MG63 (cell line): Measurements from ENCODE around the gene POLR1E. TPM values are rescaled to one million over a fixed set of nuclear protein-coding genes. Genes with fewer than 3 reads are reported as not detected.
A peak's percentile ranks its signal among the peaks of the same experiment; 100 is the strongest.
"Not testable (repeated sequence)": the region's sequence is repeated elsewhere in the genome, so short reads cannot be mapped to it uniquely, and the experiment has no call there.

Source experiments
- DNase-seq: peaks from one replicate; pipeline ENCODE4 v3.0.0-alpha.2; 2020
- H3K27me3 ChIP-seq: fragments of 250-450 bp; sonication (Bioruptor Pico); 2 replicates; pipeline ENCODE4 v1.5.1; 2020; ENCODE audit warnings: mild to moderate bottlenecking, moderate library complexity
- H3K36me3 ChIP-seq: fragments of 250-450 bp; sonication (Bioruptor Pico); 2 replicates; pipeline ENCODE4 v1.5.1; 2020; ENCODE audit warnings: mild to moderate bottlenecking, moderate library complexity
- H3K4me3 ChIP-seq: fragments of 250-450 bp; sonication (Bioruptor Pico); 2 replicates; pipeline ENCODE4 v1.5.1; 2020; ENCODE audit warnings: mild to moderate bottlenecking, moderate library complexity
- H3K9me3 ChIP-seq: fragments of 250-450 bp; sonication (Bioruptor Pico); 2 replicates; pipeline ENCODE4 v1.5.1; 2020; ENCODE audit warnings: mild to moderate bottlenecking, moderate library complexity
- total RNA-seq: library from RNA; depleted of rRNA; stranded (reverse); fragments of >200 nt; shearing (Covaris generic); gene quantifications from 2 replicates; pipeline ENCODE4 v1.2.3, GENCODE V29; 2014; ENCODE audit warnings: low replicate concordance

POLR1E gene
- total RNA-seq, 1 experiment from 2014 or later, result 82.3 TPM

- Histone ChIP-seq H3K9me3 (no peaks in the 10 kb centered on the region), H3K36me3 (peaks cover 23% of the 10 kb centered on the region), H3K4me3 (no peak overlapping the region), H3K27me3 (no peaks in the 10 kb centered on the region)
- DNase-seq, result peak; percentile 48
Measured at GRCh38 chr9:37511016-37512010, 25.6 kb downstream of the POLR1E start.

- Histone ChIP-seq H3K4me3 (no peak overlapping the region), H3K36me3 (peaks cover 12% of the 10 kb centered on the region), H3K27me3 (no peaks in the 10 kb centered on the region), H3K9me3 (no peaks in the 10 kb centered on the region)
- DNase-seq, result no peak
Measured at GRCh38 chr9:37512437-37512836, 26.7 kb downstream of the POLR1E start.

DNA sequence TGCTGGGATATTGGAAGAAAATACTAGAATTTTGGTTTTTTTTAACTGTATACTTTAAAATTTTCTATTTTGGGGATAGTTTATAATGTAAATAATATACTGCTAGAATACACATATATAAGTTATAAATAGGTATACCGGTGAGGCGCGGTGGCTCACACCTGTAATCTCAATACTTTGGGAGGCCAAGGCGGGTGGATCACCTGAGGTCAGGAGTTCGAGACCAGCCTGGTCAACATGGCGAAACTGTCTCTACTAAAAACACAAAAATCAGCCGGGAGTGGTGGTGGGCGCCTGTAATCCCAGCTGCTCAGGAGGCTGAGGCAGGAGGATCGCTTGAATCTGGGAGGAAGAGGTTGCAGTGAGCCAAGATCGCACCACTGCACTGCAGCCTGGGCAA is 28.7 kb downstream of the POLR1E start:
- DNase-seq, H3K27me3 ChIP-seq, H3K4me3 ChIP-seq, H3K9me3 ChIP-seq, H3K36me3 ChIP-seq: not testable (repeated sequence)

GRCh38 chr9:37514999-37515398 is 29.3 kb downstream of the POLR1E start:
- Histone ChIP-seq H3K9me3 (no peaks in the 10 kb centered on the region), H3K36me3 (no peaks in the 10 kb centered on the region), H3K27me3 (no peaks in the 10 kb centered on the region), H3K4me3 (no peak overlapping the region)
- DNase-seq, result no peak

GRCh38 chr9:37515620-37516258 is 30.0 kb downstream of the POLR1E start:
- H3K9me3 ChIP-seq, result no peaks in the 10 kb centered on the region
- no peaks in the 10 kb centered on the region for H3K36me3 ChIP-seq
- H3K27me3 ChIP-seq, result no peaks in the 10 kb centered on the region
- DNase-seq, result no peak
- H3K4me3 ChIP-seq, result no peak overlapping the region

DNA sequence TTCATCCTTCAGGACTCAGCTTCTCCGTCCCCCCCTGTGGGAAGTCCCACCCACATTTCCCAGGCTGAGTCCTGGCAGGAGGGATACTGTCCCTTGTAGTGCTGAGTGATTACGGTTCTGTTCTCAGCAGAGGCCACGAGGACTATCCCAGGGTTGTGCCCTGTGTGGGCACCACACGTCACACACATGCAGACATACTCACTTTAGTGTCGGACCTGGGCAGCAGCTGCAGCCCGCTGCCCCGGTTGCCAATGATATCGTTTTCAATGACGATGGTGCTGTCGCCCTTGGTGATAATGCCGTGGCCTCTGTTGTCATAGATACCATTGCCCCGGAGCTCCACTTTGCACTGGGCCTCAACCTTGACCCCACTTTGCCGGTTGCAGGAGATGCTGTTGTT is 32.2 kb downstream of the POLR1E start:
- no peak overlapping the region for H3K4me3 ChIP-seq
- no peaks in the 10 kb centered on the region for H3K27me3 ChIP-seq
- H3K9me3 ChIP-seq, result no peaks in the 10 kb centered on the region
- no peaks in the 10 kb centered on the region; the same call in 1 of the 2 replicates for H3K36me3 ChIP-seq
- DNase-seq, result no peak

DNA sequence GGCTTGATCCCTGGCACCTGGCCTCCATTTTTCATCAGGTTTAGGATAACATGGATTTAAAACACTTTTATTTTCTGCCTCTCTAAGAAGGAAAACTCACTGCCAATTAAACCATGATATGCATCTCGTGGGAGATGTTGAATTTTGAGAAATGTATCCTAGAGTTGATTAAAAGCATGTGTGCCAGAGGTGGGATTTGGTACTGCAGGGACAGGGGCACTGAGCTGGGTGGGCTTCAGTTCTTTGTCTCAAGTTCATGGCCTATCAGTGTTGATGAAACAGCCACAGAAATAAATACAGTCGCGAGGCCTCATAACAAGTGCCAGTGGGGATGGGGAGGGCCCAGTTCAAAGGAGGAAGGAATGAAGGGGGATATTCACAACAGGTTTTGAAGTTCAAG is 34.9 kb downstream of the POLR1E start:
- Histone ChIP-seq H3K27me3 (no peaks in the 10 kb centered on the region), H3K9me3 (no peaks in the 10 kb centered on the region), H3K36me3 (no peaks in the 10 kb centered on the region; the same call in 1 of the 2 replicates), H3K4me3 (no peak overlapping the region)
- DNase-seq, result no peak

DNA sequence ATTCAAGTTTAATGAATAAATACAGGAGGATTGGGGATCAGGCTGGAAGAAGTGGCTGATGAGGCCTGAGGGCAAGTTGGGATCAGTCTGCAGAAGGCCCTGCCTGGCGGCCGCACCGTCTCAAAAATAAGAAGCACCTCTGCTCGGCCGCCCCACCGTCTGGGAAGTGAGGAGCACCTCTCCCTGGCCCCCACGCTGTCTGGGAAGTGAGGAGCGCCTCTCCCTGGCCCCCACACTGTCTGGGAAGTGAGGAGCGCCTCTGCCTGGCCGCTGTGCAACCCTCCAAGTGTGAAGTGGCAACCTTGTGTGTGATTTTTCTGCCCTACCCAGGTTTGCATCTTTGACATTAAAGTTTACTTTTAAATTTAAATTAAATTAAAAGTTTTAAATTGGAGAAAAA is 35.4 kb downstream of the POLR1E start:
- no peaks in the 10 kb centered on the region for H3K9me3 ChIP-seq
- H3K36me3 ChIP-seq, result no peaks in the 10 kb centered on the region; the same call in 1 of the 2 replicates
- H3K4me3 ChIP-seq, result no peak overlapping the region
- DNase-seq, result no peak
- H3K27me3 ChIP-seq, result no peaks in the 10 kb centered on the region

- Histone ChIP-seq H3K36me3 (no peaks in the 10 kb centered on the region; the same call in 1 of the 2 replicates), H3K9me3 (no peaks in the 10 kb centered on the region), H3K4me3 (no peak overlapping the region), H3K27me3 (no peaks in the 10 kb centered on the region)
- DNase-seq, result no peak
Measured at GRCh38 chr9:37522971-37523370, 37.2 kb downstream of the POLR1E start.

DNA sequence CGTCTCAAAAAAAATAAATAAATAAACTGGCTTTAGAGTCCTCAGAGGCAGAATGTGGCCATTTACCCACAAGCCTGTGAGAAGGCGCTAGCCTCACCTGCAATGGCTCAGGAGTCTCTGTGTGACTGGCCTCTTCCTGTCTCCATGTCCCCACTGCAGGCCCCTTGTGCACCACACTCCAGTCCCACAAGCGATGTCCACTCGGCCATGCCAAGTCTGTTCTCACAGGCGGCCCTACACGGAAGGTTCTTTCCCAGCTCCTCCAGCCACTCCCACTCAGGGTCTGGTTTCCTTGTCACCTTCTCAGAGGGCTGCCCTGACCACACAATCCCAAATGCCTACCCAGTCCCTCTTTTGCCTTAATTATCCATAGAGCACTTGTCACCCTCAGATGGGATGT is 38.2 kb downstream of the POLR1E start:
- no peak overlapping the region for H3K4me3 ChIP-seq
- no peaks in the 10 kb centered on the region; the same call in 1 of the 2 replicates for H3K36me3 ChIP-seq

GRCh38 chr9:37528652-37529471 is 43.1 kb downstream of the POLR1E start:
- Histone ChIP-seq H3K4me3 (no peak overlapping the region), H3K9me3 (no peaks in the 10 kb centered on the region), H3K27me3 (no peaks in the 10 kb centered on the region), H3K36me3 (no peaks in the 10 kb centered on the region)
- DNase-seq, result no peak

More for the DNA sequence above, 38.2 kb downstream of the POLR1E start:
- no peak for DNase-seq
- Histone ChIP-seq H3K27me3 (no peaks in the 10 kb centered on the region), H3K9me3 (no peaks in the 10 kb centered on the region)

DNA sequence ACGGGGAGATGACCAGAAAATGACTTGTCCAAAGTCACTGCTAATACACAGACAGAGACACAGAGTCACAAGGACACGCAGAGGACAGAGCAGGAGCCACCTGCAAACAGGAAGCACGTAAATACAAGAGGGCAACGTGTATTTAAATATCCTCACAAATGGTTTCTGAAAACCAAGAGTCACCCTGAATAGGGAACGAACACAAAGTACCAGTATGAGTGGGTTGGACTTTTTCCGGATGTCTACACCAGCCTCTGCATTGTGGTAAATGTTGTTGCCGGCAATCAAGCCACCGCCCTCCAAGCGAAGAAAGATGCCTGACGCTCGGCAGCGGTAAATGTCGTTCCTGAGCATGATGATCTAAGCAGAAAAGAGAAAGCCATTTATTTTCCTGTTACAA is 46.0 kb downstream of the POLR1E start:
- no peak overlapping the region for H3K4me3 ChIP-seq
- H3K9me3 ChIP-seq, result no peaks in the 10 kb centered on the region
- DNase-seq, result no peak
- no peaks in the 10 kb centered on the region for H3K27me3 ChIP-seq
- H3K36me3 ChIP-seq, result no peaks in the 10 kb centered on the region

GRCh38 chr9:37534412-37534811 is 48.7 kb downstream of the POLR1E start:
- Histone ChIP-seq H3K9me3 (no peaks in the 10 kb centered on the region), H3K27me3 (no peaks in the 10 kb centered on the region), H3K36me3 (no peaks in the 10 kb centered on the region), H3K4me3 (no peak overlapping the region)
- DNase-seq, result no peak

DNA sequence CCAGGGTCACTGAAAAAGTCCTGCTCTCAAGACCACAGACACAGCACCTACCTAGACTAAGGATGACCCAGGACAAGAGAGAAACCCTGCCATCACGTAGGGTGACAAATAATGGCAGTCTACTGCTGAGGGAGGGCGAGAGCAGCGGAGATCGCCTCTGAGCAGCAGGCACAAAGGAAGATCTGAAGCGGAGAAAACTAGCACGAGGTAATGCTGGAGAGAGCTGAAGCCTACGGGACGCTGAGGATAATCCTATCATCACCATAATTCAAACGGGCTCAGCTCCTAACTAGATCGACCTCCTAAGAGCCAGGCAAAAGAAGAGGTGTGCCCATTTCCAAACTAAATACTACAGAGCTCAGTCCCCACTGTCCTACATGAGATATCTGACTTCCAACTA is 49.2 kb downstream of the POLR1E start:
- H3K27me3 ChIP-seq, result no peaks in the 10 kb centered on the region
- no peak overlapping the region for H3K4me3 ChIP-seq
- no peaks in the 10 kb centered on the region for H3K36me3 ChIP-seq
- no peaks in the 10 kb centered on the region for H3K9me3 ChIP-seq
- no peak for DNase-seq

DNA sequence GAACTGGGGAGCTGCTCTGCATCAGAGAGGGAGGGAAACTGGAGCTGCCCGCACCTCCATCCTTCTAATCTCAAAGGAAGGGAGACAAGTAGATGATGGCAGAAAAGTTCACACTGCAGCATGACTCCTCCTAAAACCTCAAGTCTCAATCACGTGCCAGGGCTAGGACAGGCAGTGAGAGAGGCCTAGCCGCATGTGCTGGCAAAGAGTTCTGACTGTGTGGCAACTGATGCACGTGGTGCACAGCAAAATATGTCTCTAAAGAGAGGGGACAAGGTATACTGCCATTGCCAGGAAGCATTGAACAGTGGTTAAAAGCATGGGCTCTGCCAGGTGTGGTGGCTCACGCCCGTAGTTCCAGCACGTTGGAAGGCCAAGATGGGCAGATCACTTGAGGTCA is 52.4 kb downstream of the POLR1E start:
- H3K9me3 ChIP-seq, result no peaks in the 10 kb centered on the region
- no peaks in the 10 kb centered on the region for H3K27me3 ChIP-seq
- H3K36me3 ChIP-seq, result no peaks in the 10 kb centered on the region
- H3K4me3 ChIP-seq, result no peak overlapping the region
- no peak for DNase-seq

DNA sequence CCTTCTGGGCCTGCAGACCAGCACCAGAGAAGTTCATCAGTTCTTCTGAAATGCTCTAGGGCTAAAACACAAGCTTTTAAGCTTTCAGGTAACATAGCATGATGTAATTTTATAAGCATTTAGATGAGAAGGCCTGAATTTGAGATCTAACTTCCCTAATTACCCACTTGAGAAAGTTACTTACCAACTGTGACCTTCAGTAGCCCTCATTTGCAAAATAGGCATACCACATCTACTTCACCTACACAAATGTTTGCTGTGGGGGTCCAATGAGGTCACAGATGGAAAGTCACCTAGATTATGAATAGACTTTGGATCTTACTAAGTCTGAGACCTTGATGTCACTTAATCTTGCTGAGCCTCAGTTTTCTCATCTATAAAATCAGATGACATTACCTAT is 53.9 kb downstream of the POLR1E start:
- DNase-seq, result no peak
- Histone ChIP-seq H3K4me3 (no peak overlapping the region), H3K36me3 (no peaks in the 10 kb centered on the region), H3K9me3 (no peaks in the 10 kb centered on the region), H3K27me3 (no peaks in the 10 kb centered on the region)

GRCh38 chr9:37540634-37541033 is 54.9 kb downstream of the POLR1E start:
- no peaks in the 10 kb centered on the region for H3K9me3 ChIP-seq
- no peak for DNase-seq
- H3K36me3 ChIP-seq, result no peaks in the 10 kb centered on the region
- no peak overlapping the region for H3K4me3 ChIP-seq
- no peaks in the 10 kb centered on the region for H3K27me3 ChIP-seq
